HCT116 (cell line): ENCODE data around the gene CLEC16A. TPM values are rescaled to one million over a fixed set of nuclear protein-coding genes. Genes with fewer than 3 reads are reported as not detected.
A peak's percentile ranks its signal among the peaks of the same experiment; 100 is the strongest.

Experiments used
- ATAC-seq: fragments of 200-7000 bp; cut with Tn5 transposase; 2 replicates; pipeline ENCODE4 v1.9.1; 2020; ENCODE audit warnings: mild to moderate bottlenecking, moderate library complexity
- BruUV-seq: library from RNA; stranded (reverse); fragments of 400-500 nt; replicated peaks from 2 replicates; lab custom pipeline; 2021; lab: Mats Ljungman, UMichigan
- CTCF ChIA-PET: fragments of 300-600 bp; sonication (Branson Sonifier 250); formaldehyde crosslinking; loops from one replicate; lab custom pipeline; 2021; ENCODE audit warnings: antibody characterized with exemption; lab: Charles Lee
- POLR2A ChIA-PET: fragments of 300-600, 350-600 bp; sonication (Branson Sonifier 250); formaldehyde crosslinking; loops from one replicate; lab custom pipeline; 2021; ENCODE audit warnings: antibody characterized with exemption; lab: Charles Lee
- RAD21 ChIA-PET, 2 experiments: fragments of 300-600 bp; sonication (Branson Sonifier 250); formaldehyde crosslinking; loops; one replicate each; lab custom pipeline; 2023; ENCODE audit warnings: low total read pairs in 2 of 2; ENCODE audit not compliant: uncharacterized antibody in 2 of 2, unreplicated experiment in 2 of 2, low non-redundant PET in 1 of 2; lab: Charles Lee
- DNase-seq: peaks from one replicate; pipeline ENCODE4 v3.0.0-alpha.2; 2010; ENCODE audit warnings: low read depth, low spot score
- H2AFZ ChIP-seq: fragments of 200-600 bp; shearing (Covaris generic), sonication (generic); 2 replicates; pipeline ENCODE4 v1.6.1; 2017; ENCODE audit warnings: low read depth, mixed run types, mixed read lengths, antibody characterized with exemption, low read length; ENCODE audit not compliant: poor library complexity, severe bottlenecking
- H3K27ac ChIP-seq: 2 replicates; pipeline ENCODE4 v1.5.1; 2012; ENCODE audit warnings: low read depth, low read length
- H3K27me3 ChIP-seq: fragments of 200-600 bp; sonication (generic); 2 replicates; pipeline ENCODE4 v1.6.1; 2016; ENCODE audit warnings: mixed run types, low read length, mixed read lengths; ENCODE audit not compliant: insufficient read depth
- H3K36me3 ChIP-seq, 2 experiments: fragments of 200-500 bp in 1 of 2; fragments of 200-600 bp in 1 of 2; sonication (Bioruptor generic) in 1 of 2; sonication (generic) in 1 of 2; 2 replicates each; pipeline versions ENCODE4 v1.5.1 to v1.6.1; 2014 to 2016; ENCODE audit warnings: low read length in 2 of 2, inconsistent platforms in 1 of 2, mixed read lengths in 1 of 2, mixed run types in 1 of 2; ENCODE audit not compliant: insufficient read depth in 2 of 2, control insufficient read depth in 1 of 2
- H3K4me1 ChIP-seq, 2 experiments: fragments of 200-600 bp in 1 of 2; sonication (generic) in 1 of 2; 2 replicates each; pipeline versions ENCODE4 v1.5.1 to v1.6.1; 2012 to 2017; ENCODE audit warnings: low read length in 2 of 2, inconsistent platforms in 1 of 2, mild to moderate bottlenecking in 1 of 2, mixed read lengths in 1 of 2, mixed run types in 1 of 2, moderate library complexity in 1 of 2; ENCODE audit not compliant: insufficient read depth in 2 of 2, control insufficient read depth in 1 of 2
- H3K4me2 ChIP-seq: fragments of 200-600 bp; sonication (generic); 2 replicates; pipeline ENCODE4 v1.6.1; 2017; ENCODE audit warnings: mixed run types, low read length, mixed read lengths
- H3K4me3 ChIP-seq, 2 experiments: fragments of 200-600 bp in 1 of 2; sonication (generic) in 1 of 2; replicated peaks in 1 of 2; 2 replicates each; pipeline ENCODE4 v1.5.1; 2011 to 2016; ENCODE audit warnings: low read length in 2 of 2, control low read depth in 1 of 2, low read depth in 1 of 2, mild to moderate bottlenecking in 1 of 2, mixed read lengths in 1 of 2, mixed run types in 1 of 2
- H3K79me2 ChIP-seq: fragments of 200-600 bp; sonication (generic); 2 replicates; pipeline ENCODE4 v1.6.1; 2017; ENCODE audit warnings: mild to moderate bottlenecking, mixed run types, low read length, moderate library complexity, mixed read lengths; ENCODE audit not compliant: insufficient read depth
- H3K9ac ChIP-seq: fragments of 200-600 bp; sonication (generic); 2 replicates; pipeline ENCODE4 v1.6.1; 2016; ENCODE audit warnings: low read length, mixed read lengths
- H3K9me2 ChIP-seq: fragments of 200-600 bp; sonication (generic), shearing (Covaris generic); 2 replicates; pipeline ENCODE4 v1.6.1; 2017; ENCODE audit warnings: mixed run types, mild to moderate bottlenecking, moderate library complexity; ENCODE audit not compliant: insufficient read depth
- H3K9me3 ChIP-seq, 2 experiments: fragments of 200-500 bp in 1 of 2; fragments of 200-600 bp in 1 of 2; sonication (Bioruptor generic) in 1 of 2; sonication (generic) in 1 of 2; 2 replicates each; pipeline ENCODE4 v1.6.1; 2014 to 2017; ENCODE audit warnings: low read length in 2 of 2, mixed read lengths in 2 of 2, inconsistent platforms in 1 of 2, low read depth in 1 of 2, mild to moderate bottlenecking in 1 of 2, mixed run types in 1 of 2, moderate library complexity in 1 of 2; ENCODE audit not compliant: control insufficient read depth in 1 of 2, insufficient read depth in 1 of 2
- H4K20me1 ChIP-seq: fragments of 200-600 bp; sonication (generic), shearing (Covaris generic); 2 replicates; pipeline ENCODE4 v1.6.1; 2017; ENCODE audit warnings: mixed run types, mild to moderate bottlenecking, moderate library complexity; ENCODE audit not compliant: insufficient read depth
- CBX3 ChIP-seq: IDR thresholded peaks from 2 replicates; pipeline ENCODE4 v1.6.1; 2012; ENCODE audit warnings: low read depth
- CEBPB ChIP-seq: IDR thresholded peaks from 2 replicates; pipeline ENCODE4 v1.6.1; 2012; ENCODE audit warnings: low read depth
- ELF1 ChIP-seq: IDR thresholded peaks from 2 replicates; pipeline ENCODE4 v1.6.1; 2012; ENCODE audit warnings: low read depth, borderline replicate concordance
- EZH2 ChIP-seq: fragments of 200-600 bp; sonication (generic); IDR thresholded peaks from 2 replicates; pipeline ENCODE4 v1.6.1; 2017; ENCODE audit warnings: antibody characterized with exemption, mixed run types
- EZH2phosphoT487 ChIP-seq: fragments of 200-600 bp; IDR thresholded peaks from 2 replicates; pipeline ENCODE4 v1.6.1; 2018; ENCODE audit warnings: antibody characterized with exemption, borderline replicate concordance
- FOSL1 ChIP-seq: IDR thresholded peaks from 2 replicates; pipeline ENCODE4 v1.6.1; 2012; ENCODE audit warnings: low read depth
- JUND ChIP-seq: IDR thresholded peaks from 2 replicates; pipeline ENCODE4 v1.6.1; 2012
- POLR2A ChIP-seq: IDR thresholded peaks from 2 replicates; pipeline ENCODE4 v1.7.0; 2011; ENCODE audit warnings: borderline replicate concordance; ENCODE audit not compliant: insufficient read depth, insufficient read length; ENCODE audit errors: extremely low read depth
- POLR2AphosphoS5 ChIP-seq: IDR thresholded peaks from 2 replicates; pipeline ENCODE4 v1.6.1; 2011; ENCODE audit warnings: mild to moderate bottlenecking, low read depth, low read length, moderate library complexity
- RAD21 ChIP-seq: IDR thresholded peaks from 2 replicates; pipeline ENCODE4 v1.6.1; 2012; ENCODE audit warnings: low read depth, mild to moderate bottlenecking
- SIN3A ChIP-seq: IDR thresholded peaks from 2 replicates; pipeline ENCODE4 v1.6.1; 2012; ENCODE audit warnings: low read depth
- SRF ChIP-seq: IDR thresholded peaks from 2 replicates; pipeline ENCODE4 v1.6.1; 2012; ENCODE audit warnings: low read depth
- TCF7L2 ChIP-seq: IDR thresholded peaks from 2 replicates; pipeline ENCODE4 v1.7.0; 2011; ENCODE audit warnings: borderline replicate concordance, inconsistent platforms; ENCODE audit not compliant: insufficient read depth, insufficient read length; ENCODE audit errors: extremely low read depth
- YY1 ChIP-seq: IDR thresholded peaks from 2 replicates; pipeline ENCODE4 v1.6.1; 2011; ENCODE audit warnings: low read length, low read depth, moderate library complexity, mild to moderate bottlenecking; ENCODE audit not compliant: insufficient replicate concordance; ENCODE audit errors: extremely low read depth
- ZFX ChIP-seq: fragments of 450-650 bp; IDR thresholded peaks from 2 replicates; pipeline ENCODE4 v1.6.1; 2017
- ZNF274 ChIP-seq: fragments of 200-500 bp; sonication (Bioruptor generic); IDR thresholded peaks from 2 replicates; pipeline ENCODE4 v1.6.1; 2014; ENCODE audit warnings: mild to moderate bottlenecking, low read depth, low read length, inconsistent platforms
- intact Hi-C: fragments of 100-400 bp; cut with micrococcal nuclease; formaldehyde crosslinking; loops from 2 replicates; pipeline ENCODE4 v1.10.0; 2022
- total RNA-seq: library from RNA; stranded (reverse); gene quantifications from one replicate; pipeline ENCODE4 v1.2.1, GENCODE V29; 2021; ENCODE audit not compliant: unreplicated experiment
- TF ChIP-seq, protein P1 (sequence below): IDR thresholded peaks from 2 replicates; pipeline ENCODE4 v1.6.1; 2012; ENCODE audit warnings: low read depth
- TF ChIP-seq, protein P2 (sequence below): IDR thresholded peaks from 2 replicates; pipeline ENCODE4 v1.6.1; 2012
- TF ChIP-seq, protein P3 (sequence below), 3 experiments: fragments of 200-600 bp in 1 of 3; sonication (generic) in 1 of 3; IDR thresholded peaks in 2 of 3; conservative IDR thresholded peaks in 1 of 3; 2 replicates each; pipeline ENCODE4 v1.5.1; 2012 to 2017; ENCODE audit warnings: low read depth in 2 of 3, low read length in 2 of 3, antibody characterized with exemption in 1 of 3, borderline replicate concordance in 1 of 3, control low read depth in 1 of 3, mild to moderate bottlenecking in 1 of 3, mixed read lengths in 1 of 3, mixed run types in 1 of 3, moderate library complexity in 1 of 3; ENCODE audit not compliant: insufficient read depth in 1 of 3
- TF ChIP-seq, protein P4 (sequence below): IDR thresholded peaks from 2 replicates; pipeline ENCODE4 v1.6.1; 2011; ENCODE audit warnings: mild to moderate bottlenecking, low read length, moderate library complexity; ENCODE audit not compliant: insufficient replicate concordance; ENCODE audit errors: extremely low read depth

CLEC16A gene
- total RNA-seq, 1 experiment from 2014 or later = 18.0 TPM

DNA sequence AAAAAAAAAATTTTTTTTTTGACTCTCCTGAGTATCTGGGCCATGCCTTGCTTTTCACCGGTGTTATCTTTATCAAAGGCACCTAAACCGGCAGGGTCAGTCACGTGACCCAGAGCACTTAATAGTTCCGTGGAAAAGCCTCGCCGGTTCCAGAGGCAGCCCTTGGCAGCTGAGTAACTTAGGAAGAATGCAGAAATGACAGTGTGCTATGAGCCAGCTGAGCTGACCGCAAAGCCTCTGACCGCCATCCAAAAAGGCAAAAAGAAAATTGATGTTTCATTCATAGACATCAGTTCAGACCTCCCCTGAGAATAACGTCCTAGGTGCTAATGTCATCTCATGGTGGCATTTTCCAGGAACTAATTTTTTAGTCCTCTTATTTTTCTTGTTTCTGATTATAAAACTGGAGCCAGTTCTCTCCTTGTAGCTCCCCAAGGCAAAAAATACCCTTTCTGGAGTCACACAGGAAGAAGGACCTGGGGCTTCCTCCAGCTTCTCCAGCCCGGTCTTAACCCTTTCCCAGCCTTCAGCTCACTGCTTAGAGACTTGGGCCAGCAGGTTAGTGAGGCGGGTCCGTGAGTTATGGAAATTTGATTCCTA, 189.1 kb downstream of the CLEC16A start:
- intact Hi-C loops = no loop called here
- Histone ChIP-seq H3K4me2 (peak overlapping the region; percentile 52), H3K27me3 (no peaks in the 10 kb centered on the region), H3K9me3 (no peaks in the 10 kb centered on the region), H3K4me1 (peaks cover 47 to 61% of the 10 kb centered on the region in 2 experiments), H3K9ac (no peak overlapping the region), H3K36me3 (no peaks in the 10 kb centered on the region), H2AFZ (no peak overlapping the region), H4K20me1 (no peaks in the 10 kb centered on the region), H3K4me3 (peak overlapping the region in 1 of 2 experiments; percentile 2; a peak in 2 of 4 replicates), H3K27ac (peak overlapping the region; percentile 23; the same call in 1 of the 2 replicates), H3K9me2 (no peaks in the 10 kb centered on the region), H3K79me2 (no peaks in the 10 kb centered on the region)
- POLR2A ChIA-PET = no interaction called here
- RAD21 ChIA-PET = no interaction called here
- DNase-seq (peak; percentile 79), ATAC-seq (peak; percentile 87)
- no TSS peak for BruUV-seq
- CTCF ChIA-PET = interaction anchor here (1.4 kb wide), 1 partner anchor 9 kb away, joined by 5 read pairs; no protein-coding TSS in a partner anchor
- TF ChIP-seq YY1 = no peak
- TF ChIP-seq SRF = no peak
- TF ChIP-seq ZFX = no peak
- TF ChIP-seq EZH2phosphoT487 = no peak
- TF ChIP-seq, protein P1, sequence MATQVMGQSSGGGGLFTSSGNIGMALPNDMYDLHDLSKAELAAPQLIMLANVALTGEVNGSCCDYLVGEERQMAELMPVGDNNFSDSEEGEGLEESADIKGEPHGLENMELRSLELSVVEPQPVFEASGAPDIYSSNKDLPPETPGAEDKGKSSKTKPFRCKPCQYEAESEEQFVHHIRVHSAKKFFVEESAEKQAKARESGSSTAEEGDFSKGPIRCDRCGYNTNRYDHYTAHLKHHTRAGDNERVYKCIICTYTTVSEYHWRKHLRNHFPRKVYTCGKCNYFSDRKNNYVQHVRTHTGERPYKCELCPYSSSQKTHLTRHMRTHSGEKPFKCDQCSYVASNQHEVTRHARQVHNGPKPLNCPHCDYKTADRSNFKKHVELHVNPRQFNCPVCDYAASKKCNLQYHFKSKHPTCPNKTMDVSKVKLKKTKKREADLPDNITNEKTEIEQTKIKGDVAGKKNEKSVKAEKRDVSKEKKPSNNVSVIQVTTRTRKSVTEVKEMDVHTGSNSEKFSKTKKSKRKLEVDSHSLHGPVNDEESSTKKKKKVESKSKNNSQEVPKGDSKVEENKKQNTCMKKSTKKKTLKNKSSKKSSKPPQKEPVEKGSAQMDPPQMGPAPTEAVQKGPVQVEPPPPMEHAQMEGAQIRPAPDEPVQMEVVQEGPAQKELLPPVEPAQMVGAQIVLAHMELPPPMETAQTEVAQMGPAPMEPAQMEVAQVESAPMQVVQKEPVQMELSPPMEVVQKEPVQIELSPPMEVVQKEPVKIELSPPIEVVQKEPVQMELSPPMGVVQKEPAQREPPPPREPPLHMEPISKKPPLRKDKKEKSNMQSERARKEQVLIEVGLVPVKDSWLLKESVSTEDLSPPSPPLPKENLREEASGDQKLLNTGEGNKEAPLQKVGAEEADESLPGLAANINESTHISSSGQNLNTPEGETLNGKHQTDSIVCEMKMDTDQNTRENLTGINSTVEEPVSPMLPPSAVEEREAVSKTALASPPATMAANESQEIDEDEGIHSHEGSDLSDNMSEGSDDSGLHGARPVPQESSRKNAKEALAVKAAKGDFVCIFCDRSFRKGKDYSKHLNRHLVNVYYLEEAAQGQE = no peak
- peak; percentile 84 for TF ChIP-seq JUND
- TF ChIP-seq, protein P2, sequence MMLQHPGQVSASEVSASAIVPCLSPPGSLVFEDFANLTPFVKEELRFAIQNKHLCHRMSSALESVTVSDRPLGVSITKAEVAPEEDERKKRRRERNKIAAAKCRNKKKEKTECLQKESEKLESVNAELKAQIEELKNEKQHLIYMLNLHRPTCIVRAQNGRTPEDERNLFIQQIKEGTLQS = no peak
- TF ChIP-seq, protein P3, sequence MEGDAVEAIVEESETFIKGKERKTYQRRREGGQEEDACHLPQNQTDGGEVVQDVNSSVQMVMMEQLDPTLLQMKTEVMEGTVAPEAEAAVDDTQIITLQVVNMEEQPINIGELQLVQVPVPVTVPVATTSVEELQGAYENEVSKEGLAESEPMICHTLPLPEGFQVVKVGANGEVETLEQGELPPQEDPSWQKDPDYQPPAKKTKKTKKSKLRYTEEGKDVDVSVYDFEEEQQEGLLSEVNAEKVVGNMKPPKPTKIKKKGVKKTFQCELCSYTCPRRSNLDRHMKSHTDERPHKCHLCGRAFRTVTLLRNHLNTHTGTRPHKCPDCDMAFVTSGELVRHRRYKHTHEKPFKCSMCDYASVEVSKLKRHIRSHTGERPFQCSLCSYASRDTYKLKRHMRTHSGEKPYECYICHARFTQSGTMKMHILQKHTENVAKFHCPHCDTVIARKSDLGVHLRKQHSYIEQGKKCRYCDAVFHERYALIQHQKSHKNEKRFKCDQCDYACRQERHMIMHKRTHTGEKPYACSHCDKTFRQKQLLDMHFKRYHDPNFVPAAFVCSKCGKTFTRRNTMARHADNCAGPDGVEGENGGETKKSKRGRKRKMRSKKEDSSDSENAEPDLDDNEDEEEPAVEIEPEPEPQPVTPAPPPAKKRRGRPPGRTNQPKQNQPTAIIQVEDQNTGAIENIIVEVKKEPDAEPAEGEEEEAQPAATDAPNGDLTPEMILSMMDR (IDR thresholded peaks at IDR 0.05 in 2 of 3, conservative IDR thresholded peaks at IDR 0.05 in 1 of 3; ENCODE audit: borderline replicate concordance in 1 of 3, insufficient read depth in 1 of 3, low read depth in 2 of 3, low read length in 2 of 3) = no peak
- no peak for TF ChIP-seq ZNF274
- TF ChIP-seq, protein P4, sequence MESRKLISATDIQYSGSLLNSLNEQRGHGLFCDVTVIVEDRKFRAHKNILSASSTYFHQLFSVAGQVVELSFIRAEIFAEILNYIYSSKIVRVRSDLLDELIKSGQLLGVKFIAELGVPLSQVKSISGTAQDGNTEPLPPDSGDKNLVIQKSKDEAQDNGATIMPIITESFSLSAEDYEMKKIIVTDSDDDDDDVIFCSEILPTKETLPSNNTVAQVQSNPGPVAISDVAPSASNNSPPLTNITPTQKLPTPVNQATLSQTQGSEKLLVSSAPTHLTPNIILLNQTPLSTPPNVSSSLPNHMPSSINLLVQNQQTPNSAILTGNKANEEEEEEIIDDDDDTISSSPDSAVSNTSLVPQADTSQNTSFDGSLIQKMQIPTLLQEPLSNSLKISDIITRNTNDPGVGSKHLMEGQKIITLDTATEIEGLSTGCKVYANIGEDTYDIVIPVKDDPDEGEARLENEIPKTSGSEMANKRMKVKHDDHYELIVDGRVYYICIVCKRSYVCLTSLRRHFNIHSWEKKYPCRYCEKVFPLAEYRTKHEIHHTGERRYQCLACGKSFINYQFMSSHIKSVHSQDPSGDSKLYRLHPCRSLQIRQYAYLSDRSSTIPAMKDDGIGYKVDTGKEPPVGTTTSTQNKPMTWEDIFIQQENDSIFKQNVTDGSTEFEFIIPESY = no peak
- TF ChIP-seq SIN3A = peak; percentile 98
- TF ChIP-seq RAD21 = peak; percentile 30; the same call in 1 of the 2 replicates
- TF ChIP-seq EZH2 = no peak
- TF ChIP-seq TCF7L2 = peak; percentile 70
- TF ChIP-seq CEBPB = no peak
- TF ChIP-seq CBX3 = peak; percentile 55; the same call in 1 of the 2 replicates
- TF ChIP-seq POLR2A = no peak
- TF ChIP-seq FOSL1 = peak; percentile 82
- 0 out of 2 replicates have a peak, but pooled peaks have one; percentile 26 for TF ChIP-seq POLR2AphosphoS5
- TF ChIP-seq ELF1 = no peak
